ENCODE data around the gene KCNMB3.
"Not testable (repeated sequence)": the region's sequence is repeated elsewhere in the genome, so short reads cannot be mapped to it uniquely, and the experiment has no call there.

KCNMB3 gene, protein sequence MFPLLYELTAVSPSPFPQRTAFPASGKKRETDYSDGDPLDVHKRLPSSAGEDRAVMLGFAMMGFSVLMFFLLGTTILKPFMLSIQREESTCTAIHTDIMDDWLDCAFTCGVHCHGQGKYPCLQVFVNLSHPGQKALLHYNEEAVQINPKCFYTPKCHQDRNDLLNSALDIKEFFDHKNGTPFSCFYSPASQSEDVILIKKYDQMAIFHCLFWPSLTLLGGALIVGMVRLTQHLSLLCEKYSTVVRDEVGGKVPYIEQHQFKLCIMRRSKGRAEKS

DNA sequence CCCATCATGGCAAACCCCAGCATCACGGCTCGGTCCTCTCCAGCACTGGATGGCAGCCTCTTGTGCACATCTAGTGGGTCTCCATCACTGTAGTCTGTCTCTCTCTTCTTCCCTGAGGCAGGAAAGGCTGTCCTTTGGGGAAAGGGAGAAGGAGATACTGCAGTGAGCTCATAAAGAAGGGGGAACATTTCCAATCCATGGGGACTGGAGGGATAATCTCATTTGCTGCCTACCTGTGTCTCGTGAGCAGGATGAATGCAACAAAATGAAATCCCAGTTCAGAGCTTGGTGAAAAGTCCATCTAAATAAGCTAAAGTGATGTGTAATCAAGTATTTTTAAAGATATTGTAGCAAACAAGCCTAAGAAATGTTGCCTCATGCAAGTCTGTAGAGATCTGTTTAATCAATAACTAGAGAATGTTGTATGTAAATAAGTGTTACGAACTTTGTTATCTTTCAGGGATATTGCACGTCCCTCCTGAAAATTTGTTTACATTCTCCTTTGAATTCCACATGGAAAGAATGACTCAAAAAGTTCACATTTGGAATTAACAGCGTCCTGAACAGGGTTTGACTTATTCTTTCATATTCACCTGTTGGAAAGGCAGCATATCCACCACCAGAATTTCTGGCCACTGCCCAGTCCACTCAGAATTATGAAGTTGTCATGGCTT, at the start of gene KCNMB3:
TSS of gene KCNMB3 (minus strand) at position 312 of the 674 bp plus-strand sequence. CDS start at position 188, 124 bp downstream.
- no peak for DNase-seq (ENCODE audit: low read depth, low spot score)

DNA sequence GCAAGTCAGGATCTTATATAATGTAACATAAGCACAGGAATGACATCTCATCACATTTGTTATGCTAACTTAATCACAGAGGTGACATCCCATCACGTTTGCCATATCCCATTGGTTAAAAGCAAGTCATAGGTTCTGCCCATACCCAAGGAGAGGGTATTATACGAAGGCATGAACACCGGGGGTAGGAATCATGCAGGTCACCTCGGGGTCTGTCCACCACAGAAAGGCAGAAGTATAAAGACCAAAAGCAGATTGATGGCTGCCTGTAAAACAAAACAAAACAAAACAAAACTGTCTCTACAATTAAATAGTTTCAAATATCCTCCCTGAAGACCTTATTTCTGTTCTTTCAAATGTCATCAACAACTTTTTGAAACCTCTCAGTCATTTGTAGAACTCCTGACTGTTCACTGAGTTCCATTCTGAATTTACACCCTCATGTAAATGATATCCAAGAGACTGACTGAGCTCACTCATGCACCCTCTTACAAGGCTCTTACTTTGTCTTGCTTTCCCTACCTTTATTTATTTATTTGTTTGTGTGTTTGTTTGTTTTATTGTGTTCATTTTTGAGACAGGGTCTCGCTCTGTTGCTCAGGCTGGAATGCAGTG, 49.2 kb upstream of the KCNMB3 start:
- no peak for DNase-seq (ENCODE audit: low read depth, low spot score)

DNA sequence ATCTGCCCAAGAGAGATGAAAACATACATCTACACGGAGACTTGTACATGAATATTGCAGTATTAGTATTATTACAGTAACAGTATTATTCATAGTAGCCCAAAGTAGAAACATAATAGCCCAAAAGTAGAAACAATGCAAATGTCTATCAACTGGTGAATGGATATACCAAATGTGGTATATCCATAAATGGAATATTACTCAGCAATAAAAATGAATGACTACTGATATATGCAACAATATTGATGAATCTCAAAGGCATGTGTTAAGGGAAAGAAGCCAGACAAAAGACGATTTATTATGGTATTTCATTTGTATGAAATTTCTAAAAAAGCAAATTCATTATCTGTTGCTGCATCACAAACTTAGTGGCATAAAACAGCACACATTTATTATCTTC, 48.4 kb upstream of the KCNMB3 start:
- no peak for DNase-seq (ENCODE audit: low read depth, low spot score)

DNA sequence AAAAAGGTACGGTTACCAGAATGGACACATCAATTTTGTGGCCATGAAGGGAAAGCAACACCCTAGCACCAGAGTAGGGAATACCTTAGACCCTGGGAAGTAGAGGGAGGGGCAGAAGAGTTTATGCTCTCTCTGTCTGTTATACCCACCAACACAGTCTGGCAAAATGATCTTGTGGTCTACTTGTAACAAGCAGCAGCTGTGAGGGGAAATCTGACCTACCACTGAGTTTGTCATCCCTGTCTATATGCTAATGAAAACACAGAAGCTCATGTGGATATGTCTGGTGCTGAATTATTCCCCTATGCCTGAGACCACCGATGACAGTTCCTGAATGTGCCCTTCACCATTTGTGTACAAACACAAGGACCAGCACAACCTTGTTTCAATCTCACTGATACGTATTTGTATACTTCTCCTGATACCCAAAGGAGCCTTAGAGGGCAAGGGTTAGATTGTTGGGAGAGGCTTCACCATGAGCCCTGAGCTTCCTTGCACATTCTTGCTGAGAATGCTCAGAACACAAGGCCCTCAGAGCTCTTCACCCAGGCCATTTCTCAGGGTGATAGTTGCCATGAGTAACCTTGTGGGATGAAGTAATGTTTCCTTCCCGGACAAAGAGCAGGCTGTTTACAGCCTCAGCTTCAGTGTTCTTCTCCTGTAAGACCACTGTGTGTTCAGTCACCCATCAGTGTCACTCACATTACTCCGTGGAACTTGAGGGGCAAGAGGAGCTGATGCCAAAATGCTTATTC, 47.2 kb upstream of the KCNMB3 start:
- no peak for DNase-seq (ENCODE audit: low read depth, low spot score)

DNA sequence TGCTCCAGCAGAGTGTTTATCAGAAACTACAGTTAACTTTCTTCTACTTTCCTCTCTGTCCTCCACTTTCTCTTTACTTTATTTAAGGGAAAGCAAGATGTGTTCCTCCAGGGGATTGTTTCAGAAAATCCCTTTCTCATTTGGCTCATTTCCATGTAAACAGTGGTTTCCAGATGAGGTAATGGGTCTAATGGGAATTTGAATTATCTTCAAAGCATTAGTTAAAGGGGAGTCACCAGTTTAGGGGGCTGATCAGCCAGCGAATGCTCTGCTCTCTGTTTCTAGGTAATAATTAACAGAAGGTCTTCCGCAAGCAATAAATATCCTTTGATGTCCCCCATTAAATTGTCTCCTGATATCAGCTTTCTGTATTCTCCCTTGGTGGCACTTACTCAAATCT, 41.5 kb upstream of the KCNMB3 start:
- no peak for DNase-seq (ENCODE audit: low read depth, low spot score)

DNA sequence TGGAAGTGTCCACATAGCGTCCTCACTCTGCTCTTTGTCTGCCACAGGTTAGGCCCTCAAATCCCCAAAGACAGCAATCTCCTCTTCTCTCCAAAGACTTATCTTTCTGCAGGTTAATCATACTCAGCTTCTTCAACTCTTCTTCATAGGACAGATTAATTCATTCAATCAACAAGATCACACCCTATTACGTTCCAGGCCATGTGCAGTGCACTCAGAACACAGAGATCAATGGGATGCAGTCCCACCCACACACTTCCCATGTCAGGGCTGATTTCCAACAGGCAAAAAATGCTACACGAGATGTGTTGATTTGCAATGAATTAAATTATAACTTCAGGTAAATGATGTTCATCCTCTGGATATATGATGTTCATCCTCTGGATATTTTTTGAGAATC, 38.4 kb upstream of the KCNMB3 start:
- no peak for DNase-seq (ENCODE audit: low read depth, low spot score)

DNA sequence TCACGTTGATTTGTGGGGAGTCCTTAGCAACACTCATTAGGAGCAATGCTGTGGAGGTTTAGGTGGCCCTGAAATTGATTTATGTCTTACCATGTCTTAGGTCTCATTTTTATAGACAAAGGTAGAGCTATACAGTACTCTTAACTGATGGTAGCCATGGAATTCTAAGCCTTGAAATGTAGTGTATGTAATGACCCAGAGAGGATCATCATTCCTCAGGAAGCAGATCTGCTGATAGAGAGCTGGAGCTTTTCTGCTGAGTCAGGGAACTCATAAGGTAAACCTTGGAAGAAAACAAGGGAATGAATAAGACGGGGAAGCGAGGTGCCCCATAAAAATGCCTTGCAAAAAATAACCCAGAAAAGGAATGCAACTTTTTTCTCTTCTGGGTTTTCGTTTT, 37.9 kb upstream of the KCNMB3 start:
- DNase-seq (ENCODE audit: low read depth, low spot score) = no peak

DNA sequence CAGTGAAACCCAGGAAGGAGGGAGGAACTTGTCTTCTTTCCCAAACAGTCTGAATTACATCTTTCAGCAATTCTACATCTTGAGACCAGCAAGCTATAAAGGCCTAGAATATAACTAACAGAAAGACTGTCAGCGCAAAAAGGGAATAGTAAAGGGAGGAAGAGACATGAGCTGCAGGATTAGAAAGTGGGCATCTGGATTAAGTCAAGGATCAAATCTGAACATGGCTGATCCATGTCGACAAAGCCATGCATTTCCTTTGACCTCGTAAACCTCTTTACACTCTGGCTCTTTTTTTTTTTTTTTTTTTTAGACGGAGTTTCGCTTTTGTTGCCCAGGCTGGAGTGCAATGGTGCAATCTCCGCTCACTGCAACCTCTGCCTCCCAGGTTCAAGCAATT, 35.4 kb upstream of the KCNMB3 start:
- peak; percentile 13 for DNase-seq (ENCODE audit: low read depth, low spot score)

DNA sequence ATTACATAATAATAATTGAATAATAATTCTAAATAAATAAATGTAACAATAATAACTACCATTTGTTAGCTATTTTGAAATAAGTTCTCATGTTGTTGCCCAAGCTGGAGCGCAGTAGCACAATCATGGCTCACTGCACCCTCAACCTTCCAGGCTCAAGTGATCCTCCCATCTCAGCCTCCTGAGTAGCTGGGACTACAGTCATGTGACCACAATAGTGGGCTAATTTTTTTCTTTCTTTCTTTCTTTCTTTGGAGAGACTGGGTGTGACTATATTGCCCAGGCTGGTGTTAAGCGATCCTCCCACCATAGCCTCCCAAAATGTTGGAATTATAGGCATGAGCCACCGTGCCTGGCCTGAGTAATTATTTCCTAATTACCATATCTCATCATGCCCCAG, 30.9 kb upstream of the KCNMB3 start:
- DNase-seq (ENCODE audit: low read depth, low spot score) = no peak

DNA sequence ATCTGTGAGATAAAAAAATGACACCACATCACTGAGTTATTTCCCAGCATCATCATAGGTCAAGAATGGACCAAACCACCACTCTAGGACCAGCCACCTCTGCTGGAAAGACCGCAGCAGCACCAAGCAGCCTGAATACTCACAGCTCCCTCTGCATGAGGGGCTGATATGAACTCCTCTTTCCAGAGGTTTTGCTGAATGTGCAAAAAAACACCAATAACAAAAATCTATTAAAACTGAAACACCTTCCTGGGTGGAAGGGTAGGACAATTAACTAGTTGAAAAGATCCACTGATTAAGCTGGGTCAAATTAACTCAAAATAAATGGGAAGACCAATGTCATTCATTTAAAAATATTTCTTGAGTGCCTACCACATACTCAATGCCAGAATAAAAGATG, 28.9 kb upstream of the KCNMB3 start:
- no peak for DNase-seq (ENCODE audit: low read depth, low spot score)

DNA sequence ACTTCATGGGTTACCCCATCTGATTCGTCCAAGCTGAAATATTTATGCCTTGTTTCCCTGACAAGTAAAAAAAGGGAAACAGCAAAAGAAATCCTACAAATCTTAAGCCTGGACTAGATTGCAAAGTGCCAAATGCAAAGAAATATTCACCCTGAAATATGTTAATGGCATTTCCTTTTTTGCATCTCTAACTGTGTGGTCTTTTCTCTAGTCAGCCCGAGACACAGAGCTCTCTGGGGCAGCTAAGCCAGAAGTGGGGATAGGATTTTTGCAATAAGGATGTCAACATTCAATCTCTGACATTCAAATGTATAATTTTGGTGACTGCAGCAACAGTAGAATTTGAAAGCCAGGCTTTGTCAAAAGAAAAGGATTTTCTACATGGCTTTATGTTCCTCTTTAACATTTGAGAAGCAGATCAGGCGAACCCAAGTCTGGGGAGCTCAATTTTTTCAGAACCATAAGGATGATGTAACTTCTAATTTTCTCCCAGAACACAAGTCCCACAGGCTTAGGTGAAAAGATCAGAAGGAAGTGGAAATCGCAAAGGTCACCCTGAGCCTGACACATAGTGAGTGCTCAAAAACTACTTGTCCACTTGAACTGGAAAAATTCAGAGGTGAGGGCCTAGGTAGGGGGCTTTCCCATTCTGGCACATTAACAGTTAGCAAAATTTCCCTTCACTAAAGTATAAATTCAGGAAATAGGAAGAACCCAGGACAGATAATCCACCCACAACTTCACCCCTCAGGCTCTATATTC, 28.2 kb upstream of the KCNMB3 start:
- no peak for DNase-seq (ENCODE audit: low read depth, low spot score)

DNA sequence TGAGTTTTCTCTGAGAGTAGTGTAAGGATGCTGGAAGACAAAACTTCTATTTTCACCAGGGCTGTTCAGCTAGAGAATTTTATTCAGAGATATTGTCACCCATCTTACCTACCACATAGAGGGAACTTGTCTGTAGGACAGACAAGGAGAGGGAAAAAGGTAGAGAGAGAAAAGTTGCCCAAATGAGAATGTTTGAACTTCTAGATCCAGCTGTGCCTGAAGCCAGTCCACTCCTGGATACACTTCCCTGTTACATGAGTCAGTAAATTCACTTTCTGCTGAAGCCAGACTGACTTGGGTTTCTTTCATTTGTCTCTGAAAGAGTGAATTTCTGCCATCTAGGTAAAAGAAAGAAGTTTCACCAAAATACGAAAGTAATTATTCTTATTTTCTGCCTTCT, 27.2 kb upstream of the KCNMB3 start:
- DNase-seq (ENCODE audit: low read depth, low spot score) = no peak

DNA sequence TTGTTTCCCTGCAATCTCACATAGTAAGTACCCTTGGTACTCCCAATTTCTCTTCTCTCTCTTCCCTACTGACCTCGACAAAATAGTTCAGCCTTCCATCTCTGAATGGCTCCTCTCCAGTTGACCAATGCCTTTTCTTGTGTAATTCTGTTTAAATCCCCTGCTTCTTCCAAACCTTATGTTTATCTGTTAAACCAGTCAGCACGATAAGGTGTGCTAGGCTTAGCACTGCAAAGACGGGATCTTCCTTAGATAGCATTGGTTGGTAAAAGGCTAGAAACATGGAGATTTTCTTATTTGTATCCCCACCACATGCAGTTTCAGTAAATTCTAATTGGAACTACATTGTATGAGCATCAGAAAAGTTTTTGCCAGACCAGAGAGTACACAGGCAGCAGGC, 25.8 kb upstream of the KCNMB3 start:
- DNase-seq (ENCODE audit: low read depth, low spot score) = no peak

DNA sequence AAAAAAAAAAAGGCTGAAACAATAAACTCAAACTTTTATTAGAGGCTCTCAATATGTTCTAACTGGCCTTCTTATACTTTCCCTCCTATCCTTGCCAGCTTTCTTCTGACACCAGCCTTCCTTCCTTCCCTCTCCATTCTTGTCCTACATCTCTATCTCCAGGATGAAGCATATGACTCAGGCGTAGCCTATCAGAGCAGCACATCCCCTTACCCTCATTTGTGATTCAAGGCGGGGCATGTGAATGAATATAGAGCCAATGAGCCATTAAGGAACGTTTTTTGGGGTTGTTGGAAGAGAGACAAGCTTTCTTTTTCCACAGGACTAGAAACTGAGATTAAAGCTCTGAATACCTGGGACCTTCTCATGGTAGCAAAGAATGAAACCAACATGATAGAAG, 25.1 kb upstream of the KCNMB3 start:
- DNase-seq (ENCODE audit: low read depth, low spot score) = no peak

DNA sequence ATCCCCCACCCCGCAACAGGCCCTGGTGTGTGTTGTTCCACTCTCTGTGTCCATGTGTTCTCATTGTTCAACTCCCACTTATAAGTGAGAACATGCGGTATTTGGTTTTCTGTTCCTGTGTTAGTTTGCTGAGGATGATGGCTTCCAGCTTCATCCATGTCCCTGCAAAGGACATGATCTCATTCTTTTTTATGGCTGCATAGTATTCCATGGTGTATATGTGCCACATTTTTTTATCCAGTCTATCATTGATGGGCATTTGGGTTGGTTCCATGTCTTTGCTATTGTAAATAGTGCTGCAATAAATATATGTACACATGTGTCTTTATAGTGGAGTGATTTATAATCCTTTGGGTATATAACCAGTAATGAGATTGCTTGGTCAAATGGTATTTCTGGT, 23.5 kb upstream of the KCNMB3 start:
- DNase-seq (ENCODE audit: low read depth, low spot score) = not testable (repeated sequence)

DNA sequence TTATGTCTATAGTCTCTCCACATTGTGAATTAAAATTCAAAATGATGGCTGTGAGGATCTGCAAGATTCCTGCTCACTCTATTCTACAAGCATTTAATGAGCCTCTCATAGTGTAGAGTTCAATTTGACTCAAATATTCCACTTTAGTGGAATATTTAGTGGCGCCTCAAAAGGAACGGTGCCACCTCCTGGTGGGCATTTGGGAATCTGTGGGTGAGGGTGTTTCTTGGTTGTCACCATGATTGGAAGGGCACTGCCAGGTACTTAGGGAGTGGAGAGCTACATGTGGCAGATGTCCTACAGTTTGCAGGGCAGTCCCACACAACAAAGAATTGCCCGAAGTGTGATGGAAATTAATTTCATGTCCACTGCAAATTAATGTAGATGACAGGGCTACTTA, 21.5 kb upstream of the KCNMB3 start:
- no peak for DNase-seq (ENCODE audit: low read depth, low spot score)

DNA sequence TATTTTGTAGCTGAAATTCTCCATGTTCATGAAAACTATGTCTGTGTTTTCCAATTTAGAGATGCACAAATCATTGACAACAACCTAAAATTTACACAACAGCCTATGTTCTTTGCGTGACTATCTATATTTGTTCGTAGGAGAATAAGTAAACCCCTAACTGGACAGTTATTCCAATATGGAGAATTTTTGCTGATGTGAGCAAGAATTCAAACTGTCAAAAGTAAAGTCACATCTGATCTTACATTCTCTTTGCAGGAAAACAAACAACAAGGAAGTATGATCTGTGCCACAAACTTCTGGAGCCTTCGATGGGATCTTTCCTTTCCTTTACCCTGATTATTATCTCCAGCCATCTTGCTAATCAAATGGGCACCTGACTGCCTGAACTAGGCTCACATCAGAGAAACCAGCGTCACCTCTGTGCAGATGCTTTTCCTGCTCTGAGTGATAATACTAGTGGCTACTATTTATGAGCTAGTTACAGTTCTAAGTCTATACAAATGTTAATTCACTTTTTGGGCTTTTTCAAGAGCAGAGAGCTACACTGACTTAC, 18.3 kb upstream of the KCNMB3 start:
- no peak for DNase-seq (ENCODE audit: low read depth, low spot score)

DNA sequence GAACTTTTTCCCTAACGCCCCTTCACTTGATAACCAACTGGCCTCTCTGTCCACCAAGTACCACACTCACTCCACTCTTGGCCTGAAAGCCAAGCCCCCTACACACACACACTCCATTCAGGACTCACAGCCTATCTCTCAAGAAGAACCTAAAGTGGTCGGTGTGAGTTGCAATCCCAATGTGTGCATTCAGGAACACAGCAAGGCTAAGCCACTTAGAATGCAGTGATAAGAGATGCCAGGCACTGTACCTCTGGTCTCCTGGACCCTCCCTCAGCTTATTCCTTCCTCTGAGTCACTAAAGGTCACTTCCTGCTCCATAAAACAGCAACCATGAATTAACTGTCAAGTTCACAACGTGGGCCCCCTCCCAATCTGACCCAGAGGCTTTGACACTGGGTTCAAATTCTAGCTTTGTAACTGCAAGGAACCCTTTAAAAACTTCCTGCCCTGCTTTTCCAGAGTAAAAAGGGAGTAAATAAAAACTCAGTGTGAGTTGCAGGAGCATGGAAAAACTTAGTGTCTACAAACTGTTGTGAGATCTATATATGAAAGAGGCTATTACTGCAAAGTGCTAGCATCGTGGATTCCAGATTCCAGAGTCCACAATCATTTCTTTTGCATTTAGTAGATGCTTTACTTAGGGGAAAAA, 17.6 kb upstream of the KCNMB3 start:
- peak; percentile 17 for DNase-seq (ENCODE audit: low read depth, low spot score)

DNA sequence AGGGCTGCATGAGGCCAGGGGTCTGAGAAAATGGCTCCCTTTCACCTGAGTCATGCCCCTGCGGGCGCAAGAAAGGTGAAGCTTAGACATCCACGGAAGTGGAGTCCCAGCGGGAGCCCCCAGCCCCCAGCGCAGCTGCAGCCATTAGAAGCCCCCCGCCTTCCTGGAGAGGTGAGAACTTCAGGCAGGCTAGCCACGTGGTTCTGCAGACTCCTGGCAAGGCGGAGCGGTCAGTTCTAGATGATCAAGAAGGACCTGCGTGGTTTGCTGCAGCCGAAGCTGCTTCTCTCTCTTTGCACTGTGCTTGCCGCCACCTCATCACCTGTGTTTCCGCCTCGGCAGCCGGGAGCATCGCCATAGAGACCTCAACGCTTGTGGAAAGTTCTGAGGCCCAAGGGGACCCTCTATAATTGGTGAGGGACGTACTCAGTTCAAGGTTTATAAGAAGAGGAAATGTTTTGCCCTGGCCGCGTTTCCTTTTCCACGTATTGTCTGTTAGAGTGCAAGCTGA, 15.8 kb upstream of the KCNMB3 start:
- no peak for DNase-seq (ENCODE audit: low read depth, low spot score)

DNA sequence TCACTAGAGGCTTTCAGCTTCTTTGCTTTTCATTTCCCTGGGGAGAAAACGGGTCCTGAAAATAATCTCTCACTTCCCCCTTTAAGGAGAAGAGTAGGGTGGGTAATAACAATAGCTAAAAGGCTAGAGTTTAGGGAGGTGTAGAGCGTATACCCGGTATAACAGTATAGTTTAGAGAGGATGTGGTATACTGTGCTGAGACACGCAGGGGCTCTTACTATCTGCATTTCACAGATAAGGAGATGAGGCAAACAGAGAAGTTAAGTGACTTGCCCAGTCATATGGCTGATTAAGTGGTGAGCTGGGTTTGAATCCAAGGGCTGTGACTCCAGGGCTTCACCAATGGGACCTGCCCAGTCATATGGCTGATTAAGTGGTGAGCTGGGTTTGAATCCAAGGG, 15.0 kb upstream of the KCNMB3 start:
- DNase-seq (ENCODE audit: low read depth, low spot score) = no peak

DNA sequence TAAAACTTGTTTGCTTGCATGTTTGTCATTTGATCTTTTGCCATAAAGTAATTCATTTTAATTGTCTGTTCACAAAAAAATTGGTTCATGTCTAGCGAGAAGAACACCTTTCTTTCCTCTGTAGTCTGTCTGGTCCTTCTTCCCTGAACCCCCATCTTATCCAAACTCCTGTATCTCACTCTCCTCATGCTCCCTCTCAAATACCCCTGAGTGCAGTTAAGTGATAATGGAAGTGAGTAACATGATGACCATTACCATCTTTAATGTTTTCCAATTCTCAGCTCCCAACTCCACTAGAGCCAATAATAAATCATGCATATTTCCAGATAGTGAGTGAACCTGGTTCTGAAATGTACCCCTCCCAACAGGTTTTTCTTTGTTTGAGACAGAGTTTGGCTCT, 14.2 kb upstream of the KCNMB3 start:
- DNase-seq (ENCODE audit: low read depth, low spot score) = no peak

Measured in ELF-1 (cell line).